Astrocyte of the cerebellum (primary cell): ENCODE results near the gene NFATC3.

Experiments
- DNase-seq: peaks from one replicate; pipeline ENCODE4 v3.0.0-alpha.2; 2011; ENCODE audit warnings: low read depth
- H3K4me3 ChIP-seq: 2 replicates; pipeline ENCODE4 v1.5.1; 2011; ENCODE audit warnings: mild to moderate bottlenecking, low read depth, low read length, moderate library complexity
- in situ Hi-C: cut with HindIII; loops from 2 replicates; pipeline ENCODE4 v1.10.0; 2017; ENCODE audit warnings: low sequenced_read_pairs
- TF ChIP-seq, protein P1 (sequence below): IDR thresholded peaks from 2 replicates; pipeline ENCODE4 v1.5.1; 2012; ENCODE audit warnings: low read length, low read depth, moderate library complexity, mild to moderate bottlenecking; ENCODE audit errors: missing control alignments

NFATC3 gene

DNA sequence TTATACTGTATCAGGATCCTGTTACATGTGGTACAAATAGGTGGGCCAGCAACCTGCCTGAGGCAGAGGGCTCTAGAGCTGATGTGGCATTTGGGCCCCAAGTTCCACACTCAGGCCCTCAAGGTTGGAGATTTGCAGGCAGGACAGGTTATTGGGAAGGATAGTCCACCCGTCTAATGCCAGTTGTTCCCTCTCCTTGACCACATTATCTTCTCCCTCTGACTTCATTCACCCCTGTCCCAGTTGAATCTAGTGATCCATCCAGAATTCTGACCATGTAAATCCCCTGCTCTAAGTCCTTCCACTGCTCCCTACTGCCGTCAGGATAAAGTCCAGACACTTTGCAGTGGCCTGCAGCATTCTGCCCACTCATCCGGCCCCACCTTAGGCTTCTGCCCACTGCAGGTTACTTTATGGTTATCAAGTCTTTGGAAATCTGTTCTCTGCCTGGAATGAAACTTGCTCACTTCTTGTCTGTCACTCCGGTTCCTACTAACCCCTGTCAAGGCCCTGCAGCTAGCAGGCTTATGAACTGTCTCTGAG, 1.9 kb upstream of the NFATC3 start:
- DNase-seq, result no peak
- TF ChIP-seq, protein P1, sequence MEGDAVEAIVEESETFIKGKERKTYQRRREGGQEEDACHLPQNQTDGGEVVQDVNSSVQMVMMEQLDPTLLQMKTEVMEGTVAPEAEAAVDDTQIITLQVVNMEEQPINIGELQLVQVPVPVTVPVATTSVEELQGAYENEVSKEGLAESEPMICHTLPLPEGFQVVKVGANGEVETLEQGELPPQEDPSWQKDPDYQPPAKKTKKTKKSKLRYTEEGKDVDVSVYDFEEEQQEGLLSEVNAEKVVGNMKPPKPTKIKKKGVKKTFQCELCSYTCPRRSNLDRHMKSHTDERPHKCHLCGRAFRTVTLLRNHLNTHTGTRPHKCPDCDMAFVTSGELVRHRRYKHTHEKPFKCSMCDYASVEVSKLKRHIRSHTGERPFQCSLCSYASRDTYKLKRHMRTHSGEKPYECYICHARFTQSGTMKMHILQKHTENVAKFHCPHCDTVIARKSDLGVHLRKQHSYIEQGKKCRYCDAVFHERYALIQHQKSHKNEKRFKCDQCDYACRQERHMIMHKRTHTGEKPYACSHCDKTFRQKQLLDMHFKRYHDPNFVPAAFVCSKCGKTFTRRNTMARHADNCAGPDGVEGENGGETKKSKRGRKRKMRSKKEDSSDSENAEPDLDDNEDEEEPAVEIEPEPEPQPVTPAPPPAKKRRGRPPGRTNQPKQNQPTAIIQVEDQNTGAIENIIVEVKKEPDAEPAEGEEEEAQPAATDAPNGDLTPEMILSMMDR, result no peak
- in situ Hi-C loops, result no loop called here
- H3K4me3 ChIP-seq, result no peak overlapping the region

DNA sequence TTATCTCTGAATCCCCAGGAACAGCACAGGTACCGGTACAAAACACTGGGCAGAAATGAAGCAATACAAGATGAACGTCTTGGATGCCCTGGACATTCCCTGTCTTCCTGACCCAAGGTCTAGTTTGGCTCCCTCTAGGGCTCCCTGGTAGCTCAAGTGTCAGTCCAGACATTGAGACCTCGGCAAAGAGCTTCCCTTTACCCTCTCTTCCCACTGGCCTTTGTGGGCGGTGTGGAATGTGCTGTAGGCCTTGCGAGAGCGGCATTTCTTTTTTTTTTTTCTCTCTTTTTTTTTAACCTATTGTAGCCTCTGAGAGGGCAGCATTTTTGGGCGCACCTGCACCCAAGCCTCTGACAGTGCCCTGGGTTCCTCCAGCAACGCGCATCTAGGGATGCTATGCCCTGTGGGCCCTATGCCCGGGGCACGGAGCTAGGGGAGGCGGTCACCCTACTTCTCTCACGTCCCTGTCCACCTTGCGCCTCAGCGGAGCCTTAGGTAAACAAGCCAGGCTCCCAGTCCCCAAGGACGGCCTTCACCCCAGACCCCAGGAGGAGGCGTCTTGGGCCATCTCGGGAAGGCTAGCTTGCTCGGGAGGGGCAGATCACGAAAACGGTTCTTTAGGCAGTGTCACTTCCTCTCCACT, 1.2 kb upstream of the NFATC3 start:
- in situ Hi-C loops, result no loop called here
- TF ChIP-seq, protein P1, result no peak
- DNase-seq, result no peak
- H3K4me3 ChIP-seq, result peak overlapping the region; percentile 47

DNA sequence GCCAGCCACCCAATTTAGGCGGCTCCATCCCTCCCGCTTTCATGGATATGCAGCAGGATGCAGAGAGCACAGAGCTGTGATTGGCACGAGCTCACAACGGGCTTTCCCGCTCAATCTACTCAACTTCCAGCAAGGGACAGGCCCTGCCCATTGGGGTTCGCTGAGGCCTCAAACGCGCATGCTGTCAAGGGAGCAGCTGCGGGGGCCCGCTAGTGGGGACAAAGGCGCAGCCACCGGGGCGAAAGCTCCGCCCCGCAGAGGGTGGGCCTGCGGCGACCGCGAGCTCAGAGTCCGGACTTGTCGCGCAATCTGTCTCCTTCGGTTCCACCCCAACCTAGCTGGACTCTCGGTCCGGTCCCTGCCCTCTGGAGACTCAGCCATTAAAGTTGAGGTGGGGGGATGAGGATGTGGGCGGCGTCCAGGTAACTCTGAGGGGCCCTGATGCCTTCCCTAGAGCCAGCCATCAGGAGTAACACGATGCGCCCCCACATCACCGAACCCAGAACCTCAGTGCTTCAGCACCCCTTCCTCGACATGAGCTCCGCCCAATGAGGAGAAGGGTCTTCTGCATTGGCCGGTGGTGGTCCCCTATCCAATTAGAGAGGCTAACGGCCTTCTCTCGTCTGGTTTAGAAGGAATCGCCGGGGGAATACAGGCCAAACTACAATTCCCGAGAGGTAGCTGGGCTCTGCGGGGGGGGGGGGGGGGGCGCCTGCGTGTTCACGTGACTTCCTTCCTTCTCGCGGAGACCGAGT, 489 bp upstream of the NFATC3 start:
- no peak for DNase-seq
- peak overlapping the region; percentile 47 for H3K4me3 ChIP-seq
- TF ChIP-seq, protein P1, result no peak
- in situ Hi-C loops, result no loop called here

DNA sequence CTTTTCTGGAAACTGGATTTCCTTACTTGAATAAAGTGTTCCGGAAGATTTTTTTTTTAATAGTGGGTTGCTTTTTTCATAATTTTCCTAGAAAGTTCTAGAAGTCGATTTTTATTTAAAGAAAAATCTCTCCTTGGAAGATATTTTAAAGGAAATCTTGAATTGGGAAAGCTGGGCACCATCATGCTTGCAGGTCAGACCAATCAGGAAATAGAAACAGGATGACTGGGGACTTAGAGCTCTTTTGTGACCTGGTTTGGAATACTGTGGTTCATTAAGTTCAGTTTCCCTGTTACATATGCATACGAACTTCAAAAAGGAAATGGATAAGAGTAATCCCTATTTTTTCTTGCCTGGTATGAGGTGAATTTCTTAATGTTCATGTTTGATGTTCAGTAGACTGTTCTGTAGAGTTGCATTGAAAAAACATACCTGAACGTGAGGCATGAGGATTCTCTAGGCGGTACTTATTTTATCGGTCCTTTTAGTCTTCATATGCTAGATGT, 1.2 kb downstream of the NFATC3 start:
- in situ Hi-C loops, result no loop called here
- TF ChIP-seq, protein P1, result no peak
- DNase-seq, result no peak
- peak overlapping the region; percentile 84 for H3K4me3 ChIP-seq

DNA sequence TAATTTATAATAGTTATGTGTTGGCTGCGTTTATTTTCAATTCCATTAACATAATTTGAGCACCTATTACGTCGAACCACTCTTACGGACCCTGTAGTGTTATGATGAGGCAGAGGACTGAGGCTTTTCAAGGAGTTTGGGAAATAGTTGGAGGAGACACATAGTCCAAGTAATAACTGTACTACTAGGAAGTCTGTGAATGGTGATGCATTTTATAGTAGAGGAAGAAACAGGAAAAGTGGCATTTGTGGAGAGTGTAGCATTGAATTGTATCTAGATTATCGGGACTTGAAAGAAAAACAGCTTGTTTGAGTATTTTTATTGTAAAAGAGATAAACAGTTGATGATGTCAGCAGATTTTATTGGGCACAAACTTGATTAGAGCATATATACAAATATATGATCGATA, 1.7 kb downstream of the NFATC3 start:
- TF ChIP-seq, protein P1, result no peak
- H3K4me3 ChIP-seq, result peak overlapping the region; percentile 84
- DNase-seq, result no peak
- in situ Hi-C loops, result no loop called here

DNA sequence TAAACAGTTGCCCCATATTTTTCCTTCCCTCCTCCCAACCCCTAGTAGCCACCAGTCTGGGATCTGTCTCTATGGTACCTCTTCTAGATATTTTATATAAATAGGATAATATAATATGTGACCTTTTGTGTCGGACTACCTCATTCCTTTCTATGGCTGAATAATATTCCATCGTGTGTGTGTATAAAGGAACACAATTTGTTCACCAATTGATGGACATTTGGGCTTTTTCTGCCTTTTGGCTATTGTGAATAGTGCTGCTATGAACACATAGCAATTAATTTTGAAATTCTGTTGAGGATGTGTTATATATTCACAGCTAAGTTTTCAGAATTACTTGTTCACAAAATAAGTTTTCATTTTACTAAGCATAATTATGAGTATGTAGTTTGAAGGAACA, 2.5 kb downstream of the NFATC3 start:
- TF ChIP-seq, protein P1, result no peak
- in situ Hi-C loops, result no loop called here
- no peak overlapping the region for H3K4me3 ChIP-seq
- DNase-seq, result no peak
